HG02642 (cell line): Measurements from ENCODE around the gene DAND5.

Experiments
- ATAC-seq: cut with Tn5 transposase; IDR thresholded peaks from one replicate; pipeline ENCODE4 v1.9.1; 2021; ENCODE audit warnings: mild to moderate bottlenecking; ENCODE audit not compliant: unreplicated experiment, poor library complexity

The DAND5 gene

DNA sequence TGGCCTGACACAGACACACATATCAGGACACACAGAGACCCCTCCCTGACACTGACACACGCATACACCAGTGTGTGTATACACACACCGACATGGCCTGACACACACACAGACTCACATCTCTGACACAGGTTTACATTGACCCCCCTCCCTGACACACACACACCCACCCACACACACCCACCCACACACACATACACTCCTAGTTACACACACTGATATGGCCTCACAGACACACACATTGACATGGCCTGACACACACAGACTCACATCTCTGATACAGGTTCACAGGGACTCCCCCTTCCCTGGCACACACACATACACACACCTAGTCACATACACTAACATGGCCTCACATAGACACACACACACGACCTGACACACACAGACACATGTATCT lies 21.5 kb downstream of the DAND5 start:
- no peak for ATAC-seq

DNA sequence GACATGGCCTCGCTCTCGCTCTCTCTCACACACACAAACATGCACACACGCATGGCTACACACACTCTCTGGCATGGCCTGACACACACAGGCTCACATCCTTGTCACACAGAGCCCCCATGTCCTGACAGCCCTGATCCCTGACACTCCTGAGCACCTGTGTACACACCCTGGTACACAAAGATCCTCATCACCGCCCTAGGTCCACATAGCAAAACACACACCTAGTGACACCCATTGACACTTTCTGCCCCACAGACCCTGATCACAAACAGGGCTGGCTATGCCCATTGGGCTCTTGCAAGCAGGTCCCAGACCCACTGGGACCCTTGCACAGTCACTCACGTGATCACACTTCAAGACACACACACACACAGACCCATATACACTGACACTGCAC lies 21.9 kb downstream of the DAND5 start:
- no peak for ATAC-seq

DNA sequence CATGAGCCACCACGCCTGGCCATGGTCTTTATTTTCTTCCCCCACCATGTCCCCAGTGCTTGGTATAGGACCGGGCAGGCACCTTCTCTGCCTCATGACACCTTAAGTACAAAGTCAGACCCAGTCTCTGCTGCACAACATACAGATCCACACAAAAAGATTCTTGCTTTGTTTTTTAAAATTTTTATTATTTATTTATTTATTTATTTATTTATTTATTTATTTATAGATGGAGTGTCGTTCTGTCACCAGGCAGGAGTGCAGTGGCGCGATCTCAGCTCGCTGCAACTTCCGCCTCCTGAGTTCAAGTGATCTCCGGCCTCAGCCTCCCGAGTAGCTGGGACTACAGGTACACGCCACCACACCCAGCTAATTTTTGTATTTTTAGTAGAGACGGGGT lies 23.4 kb downstream of the DAND5 start:
- ATAC-seq: no peak

DNA sequence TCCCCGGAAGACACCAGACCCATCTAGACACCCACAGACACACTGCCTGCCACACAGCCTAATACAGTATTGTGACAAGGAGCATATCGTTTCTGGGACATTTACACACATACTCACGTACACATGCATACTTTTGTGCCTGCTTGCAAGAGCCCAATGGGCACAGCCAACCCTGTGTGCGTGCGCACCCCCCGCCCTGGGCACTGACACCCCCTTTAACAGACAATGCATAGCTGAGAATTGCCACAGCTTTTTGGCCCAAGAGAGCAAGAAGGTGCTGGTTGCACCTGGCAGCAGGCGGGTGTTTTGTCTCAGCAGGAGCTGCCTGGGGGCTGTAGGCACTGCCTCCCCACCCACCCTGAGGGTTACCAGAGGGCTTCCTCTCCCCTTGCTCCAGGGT lies 24.2 kb downstream of the DAND5 start:
- no peak for ATAC-seq

DNA sequence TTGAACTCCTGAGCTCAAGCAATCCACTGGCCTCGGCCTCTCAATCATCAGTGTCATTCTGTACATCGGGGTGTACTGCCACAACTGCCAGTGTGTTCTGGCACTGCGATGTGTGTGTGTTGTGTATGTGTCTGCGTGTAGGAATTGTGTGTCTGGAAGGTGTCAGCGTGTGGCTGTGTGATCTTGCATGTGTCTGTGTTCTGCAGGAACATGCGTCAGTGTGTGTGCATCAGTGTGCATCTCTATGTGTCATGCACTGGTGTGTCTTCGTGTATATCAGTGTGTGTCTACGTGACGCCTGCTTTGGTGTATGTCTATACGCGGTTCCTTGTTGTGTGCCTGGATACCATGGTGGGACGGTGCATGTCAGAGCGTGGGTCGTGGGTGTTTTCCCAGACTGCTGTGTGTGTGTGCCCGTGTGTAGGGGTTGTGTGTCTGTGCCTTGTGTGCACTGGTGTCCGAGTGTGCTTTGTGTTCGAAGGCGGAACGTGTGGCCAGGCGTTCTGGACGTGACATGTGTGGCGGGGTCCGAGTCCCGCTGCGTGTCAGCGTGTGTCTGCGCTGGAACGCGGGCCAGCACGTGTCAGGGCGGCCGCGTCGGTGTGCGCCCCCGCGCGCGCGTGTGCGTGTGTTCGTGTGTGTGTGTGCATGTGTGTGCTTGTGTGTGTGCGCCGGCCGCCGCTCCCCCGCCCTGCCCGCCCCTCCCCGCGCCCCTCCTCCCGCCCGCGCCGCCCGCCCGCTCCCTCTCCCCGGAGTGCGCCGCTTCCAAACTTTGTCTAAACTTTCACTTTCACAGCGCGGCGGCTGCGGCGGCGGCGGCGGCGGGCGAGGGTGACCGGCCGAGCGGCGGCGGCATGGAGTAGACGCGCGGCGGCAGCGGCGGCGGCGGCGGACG lies 25.6 kb downstream of the DAND5 start, which contains the start of gene NFIX:
NFIX (plus strand) TSS at position 775 of the 895 bp plus-strand sequence. CDS start 363 bp downstream, outside the sequence.
- ATAC-seq: no peak

DNA sequence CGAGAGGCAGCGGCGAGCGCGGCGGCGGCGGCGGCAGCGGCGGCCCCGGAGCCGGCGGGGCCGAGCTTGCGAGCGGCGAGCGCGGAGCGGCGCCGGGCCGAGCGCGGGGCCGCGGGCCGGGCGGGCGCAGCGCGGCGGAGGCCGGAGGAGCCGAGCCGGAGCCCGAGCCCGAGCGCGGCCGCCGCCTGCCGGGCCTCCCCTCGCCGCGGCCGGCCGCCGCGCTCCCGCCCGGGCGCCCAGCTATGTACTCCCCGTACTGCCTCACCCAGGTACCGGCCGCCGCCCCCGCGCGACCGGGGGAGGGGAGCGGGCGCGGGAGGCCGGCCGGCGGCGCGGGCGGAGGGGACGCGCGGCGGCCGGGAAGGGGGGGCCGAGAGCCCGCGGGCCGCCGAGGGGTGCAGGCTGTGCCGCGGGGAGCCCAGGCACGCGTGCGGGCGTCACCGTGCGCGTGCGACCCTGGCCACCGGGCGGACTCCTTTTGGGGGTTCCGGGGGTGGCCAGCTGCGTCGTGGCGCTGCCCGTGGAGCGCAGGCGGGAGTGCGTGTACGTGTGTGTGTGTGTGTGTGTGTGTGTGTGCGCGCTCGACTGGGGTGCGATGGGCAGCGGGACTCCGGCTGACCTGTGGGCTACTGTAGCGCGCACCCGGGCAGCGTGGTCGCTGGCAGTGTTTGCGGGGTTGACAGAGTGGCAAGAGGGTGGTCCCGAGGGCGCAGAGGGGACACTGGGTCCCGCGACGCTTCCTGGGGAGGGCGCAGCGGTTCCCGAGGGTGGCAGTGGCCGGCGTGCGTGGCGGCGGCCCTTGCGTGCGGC lies 26.4 kb downstream of the DAND5 start:
- no peak for ATAC-seq

DNA sequence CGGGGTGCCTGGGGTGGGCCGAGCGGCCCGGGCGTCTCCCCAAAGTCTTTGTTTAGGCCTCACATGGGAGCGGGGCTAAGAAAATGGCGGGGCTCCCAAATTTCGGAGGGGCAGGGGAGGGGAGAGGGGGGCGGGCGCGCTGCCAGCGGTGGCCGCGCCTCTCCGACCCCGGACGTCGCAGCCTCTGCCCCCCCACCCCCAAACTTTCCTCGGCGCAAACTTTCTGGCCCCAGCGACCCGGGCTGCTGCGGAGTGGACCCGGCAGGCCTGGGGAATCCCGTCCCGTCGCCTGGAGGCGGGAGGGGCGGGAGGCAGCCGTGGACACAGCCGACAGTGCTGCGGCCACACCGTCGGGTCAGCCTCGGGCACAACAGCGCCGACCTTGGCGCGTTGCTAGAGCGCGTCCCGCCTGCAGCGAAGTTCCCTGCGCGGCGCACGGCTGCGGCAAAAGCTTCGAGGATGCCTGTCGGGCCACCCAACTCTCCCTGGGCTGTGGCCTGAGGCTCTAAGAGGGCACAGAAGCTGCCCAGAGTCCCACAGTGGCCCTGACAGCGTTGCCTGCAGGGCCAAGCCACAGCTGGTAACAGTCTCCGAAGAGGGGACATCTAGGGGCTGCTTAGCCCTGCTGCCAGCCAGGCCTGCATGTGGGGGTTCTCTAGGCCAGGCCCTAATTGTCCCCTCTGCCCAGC lies 27.2 kb downstream of the DAND5 start:
- no peak for ATAC-seq

DNA sequence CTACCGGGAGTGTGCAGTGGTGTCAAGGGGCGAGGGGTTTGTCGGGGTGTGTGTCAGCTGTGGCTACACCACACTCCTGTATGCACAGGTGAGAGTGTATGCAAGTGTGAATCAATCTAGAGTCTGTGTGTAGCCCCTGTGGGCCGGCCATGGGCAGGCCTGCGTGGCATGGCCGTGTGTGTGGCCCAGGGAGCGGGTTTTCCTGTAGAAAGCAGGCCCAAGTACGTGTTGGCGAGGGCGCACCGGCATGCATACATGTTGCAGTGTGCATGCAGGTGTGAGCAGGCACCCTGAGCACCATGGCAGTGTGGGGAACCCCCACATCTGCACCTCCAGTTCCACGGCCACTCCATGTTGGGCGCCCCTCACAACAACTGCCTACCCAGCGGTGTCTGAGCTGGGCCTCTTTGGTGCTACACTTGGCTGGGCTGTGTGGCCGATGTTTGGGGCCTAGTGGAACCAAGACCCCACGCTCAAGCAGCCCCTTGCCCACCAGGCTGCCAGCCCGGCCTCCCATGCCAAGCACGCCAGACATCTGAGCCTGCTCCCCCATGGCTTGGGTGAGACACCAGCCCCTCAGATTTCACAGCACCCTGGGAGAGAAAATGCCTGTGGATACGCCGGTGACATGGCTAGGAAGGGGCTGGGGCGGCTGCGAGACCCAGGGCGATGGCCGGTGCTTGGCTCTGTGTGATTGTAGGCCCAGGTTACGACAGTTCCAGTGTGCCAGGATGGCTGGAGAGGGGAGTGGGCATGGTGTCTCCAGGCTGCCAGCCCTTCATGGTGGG lies 28.0 kb downstream of the DAND5 start:
- no peak for ATAC-seq

DNA sequence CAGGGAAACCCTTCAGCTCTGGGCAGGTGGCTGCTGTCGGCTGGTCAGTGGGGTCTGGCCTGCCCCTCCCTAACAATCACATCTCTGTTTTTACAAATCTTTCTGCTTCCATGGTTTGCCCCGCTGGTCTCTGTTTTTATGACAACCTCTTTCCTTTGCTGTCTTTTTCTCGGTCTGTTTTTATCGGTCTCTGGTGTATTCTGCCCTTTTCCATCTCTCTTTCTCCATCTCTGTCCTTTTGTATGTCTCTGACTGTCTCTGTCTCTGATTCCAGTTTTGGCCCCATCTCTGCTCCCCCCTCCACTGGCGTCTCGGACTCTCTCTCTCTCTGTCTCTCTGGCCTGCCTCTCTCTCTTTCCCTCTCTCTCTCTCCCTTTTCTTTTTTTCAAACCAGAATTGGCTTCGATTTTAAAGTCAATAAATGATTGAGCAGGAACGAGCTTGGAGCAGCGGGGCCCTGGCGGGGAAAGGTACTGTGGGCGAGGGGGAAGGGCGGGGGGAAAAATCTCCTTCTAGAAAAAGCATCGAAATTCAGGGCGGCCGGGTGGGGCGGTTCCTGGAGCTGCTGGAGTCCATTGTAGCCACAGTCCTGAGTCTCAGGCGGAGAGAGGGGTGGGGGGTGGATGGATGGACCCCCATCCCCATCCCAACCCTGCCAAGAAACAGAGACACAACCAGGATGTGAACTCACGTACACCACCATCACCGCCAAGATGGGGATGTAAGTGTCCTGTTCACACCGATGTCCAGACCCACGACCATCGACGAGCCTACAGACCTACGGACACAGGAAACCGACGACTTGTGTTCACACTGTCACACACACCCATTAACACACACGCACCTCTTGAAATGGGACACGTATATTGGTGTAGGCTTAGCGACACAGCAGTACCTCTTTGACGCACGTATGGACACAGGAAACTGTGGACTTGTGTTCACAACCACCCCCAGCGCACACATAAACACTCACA lies 28.9 kb downstream of the DAND5 start:
- no peak for ATAC-seq

DNA sequence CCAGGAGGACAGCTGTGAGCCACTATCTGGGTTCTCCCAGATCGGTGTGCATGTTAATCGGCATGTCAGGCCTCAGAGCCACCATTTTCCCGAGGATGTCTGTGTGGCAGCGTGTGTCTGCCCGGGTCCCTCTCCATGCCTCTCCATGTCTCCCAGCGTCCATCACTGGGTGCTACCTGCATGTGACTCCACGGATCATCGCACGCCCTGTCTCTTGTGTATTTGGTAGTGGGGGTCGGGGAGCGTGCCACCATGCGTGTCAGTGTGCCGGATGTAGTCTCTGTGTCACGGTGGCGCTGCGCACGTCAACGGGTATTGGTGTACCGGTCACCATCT lies 31.8 kb downstream of the DAND5 start:
- no peak for ATAC-seq

DNA sequence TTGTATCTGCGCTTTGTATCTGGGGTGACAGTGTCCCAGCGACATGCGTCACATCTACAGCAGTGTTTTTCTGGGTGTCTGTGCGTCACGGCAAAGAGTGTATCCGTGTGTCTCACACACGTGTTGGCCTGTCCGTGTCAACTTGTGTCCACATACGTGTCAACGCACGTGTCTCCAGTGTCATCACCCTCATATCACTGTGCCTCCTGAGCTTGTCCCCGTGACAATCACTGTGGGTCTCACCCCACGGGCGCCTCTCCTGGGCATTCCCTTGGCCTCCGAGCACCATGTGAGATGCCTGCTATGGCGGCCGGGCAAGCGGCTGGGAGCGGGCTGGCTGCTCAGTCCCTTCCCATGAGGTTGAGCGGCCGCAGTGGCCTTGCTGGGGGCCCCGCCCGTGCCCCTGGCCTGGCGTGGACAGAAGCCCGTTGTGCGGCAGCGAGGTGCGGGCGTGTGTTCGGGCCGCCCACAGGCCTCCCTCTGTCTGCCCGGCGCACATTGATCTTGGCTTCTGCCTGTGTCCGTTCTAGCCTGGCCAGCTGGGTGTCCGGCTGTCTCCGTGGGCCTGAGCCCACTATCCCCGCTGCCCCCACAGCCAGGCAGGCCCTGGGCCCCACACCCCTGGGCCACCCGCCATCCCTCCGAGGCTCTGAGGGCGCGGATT lies 32.3 kb downstream of the DAND5 start:
- no peak for ATAC-seq

DNA sequence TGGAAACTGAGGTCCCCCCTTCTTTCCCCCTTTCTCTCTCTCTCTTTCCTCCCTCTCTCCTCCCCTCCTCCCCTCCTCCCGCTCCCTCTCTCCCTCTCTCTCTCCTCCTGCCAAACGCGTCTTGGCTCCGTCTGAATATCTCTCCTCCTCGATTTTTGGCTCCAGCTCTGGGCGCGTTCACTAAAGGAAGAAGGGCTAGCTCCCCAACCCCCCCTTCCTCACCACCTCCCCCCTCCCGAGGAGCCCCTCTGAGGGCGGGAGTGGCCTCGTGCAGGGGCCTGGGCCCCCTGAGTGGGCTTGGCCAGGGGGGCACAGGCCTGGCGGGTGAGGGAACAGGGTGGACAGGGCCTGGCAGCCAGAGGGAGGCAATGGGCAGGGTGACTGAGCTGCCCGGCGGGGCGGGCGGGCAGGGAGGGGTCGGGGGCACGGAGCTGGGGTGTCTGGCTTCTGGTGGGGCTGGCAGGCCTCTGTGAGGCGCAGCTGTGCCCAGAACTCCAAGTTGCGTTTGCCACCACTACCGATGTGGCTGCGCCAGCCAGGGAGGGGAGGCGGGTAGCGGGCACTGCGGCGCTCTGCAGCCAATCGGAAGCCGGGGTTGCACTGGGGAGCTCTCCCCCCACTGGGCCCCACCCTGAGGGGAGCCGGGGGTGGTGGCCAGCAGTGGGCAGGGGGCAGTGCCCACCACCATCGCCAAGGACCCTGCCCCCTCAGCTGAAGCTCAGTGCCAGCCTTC lies 33.0 kb downstream of the DAND5 start:
- no peak for ATAC-seq

DNA sequence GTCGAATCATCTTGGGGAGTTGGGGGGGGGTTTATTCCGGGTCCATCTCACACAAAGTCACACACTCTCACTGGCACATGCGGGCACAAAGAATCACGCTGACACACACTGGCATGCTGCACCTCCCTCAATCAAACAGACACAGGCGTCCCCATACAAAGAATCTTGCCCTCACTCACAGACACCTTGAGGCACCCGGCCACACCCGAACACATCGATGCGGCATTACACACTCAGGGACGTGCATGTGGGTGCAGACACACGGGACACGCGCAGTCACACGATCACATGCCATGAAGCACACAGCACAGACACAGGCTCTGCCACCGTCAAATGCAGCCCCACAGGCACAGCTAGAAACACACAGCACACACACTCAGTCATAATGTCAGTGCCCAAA lies 33.7 kb downstream of the DAND5 start:
- ATAC-seq: no peak

DNA sequence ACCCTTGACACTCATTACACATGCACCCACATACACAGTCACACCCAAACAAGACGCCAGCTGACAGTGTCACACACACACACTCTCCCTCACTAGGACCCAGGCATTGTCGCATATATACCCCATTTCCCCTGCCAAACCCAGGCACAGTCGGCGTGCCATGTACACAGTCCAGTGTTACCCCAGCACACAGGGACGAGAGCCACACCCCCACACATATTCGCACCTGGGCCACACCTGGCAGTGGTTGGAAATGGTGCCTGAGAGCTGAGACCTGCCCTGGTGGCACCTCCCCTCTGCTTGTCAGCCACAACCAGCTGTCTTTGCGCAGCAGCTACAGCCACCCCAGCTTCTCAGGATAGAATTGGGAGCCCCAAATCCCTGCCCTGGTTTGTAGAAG lies 34.9 kb downstream of the DAND5 start:
- ATAC-seq: no peak

DNA sequence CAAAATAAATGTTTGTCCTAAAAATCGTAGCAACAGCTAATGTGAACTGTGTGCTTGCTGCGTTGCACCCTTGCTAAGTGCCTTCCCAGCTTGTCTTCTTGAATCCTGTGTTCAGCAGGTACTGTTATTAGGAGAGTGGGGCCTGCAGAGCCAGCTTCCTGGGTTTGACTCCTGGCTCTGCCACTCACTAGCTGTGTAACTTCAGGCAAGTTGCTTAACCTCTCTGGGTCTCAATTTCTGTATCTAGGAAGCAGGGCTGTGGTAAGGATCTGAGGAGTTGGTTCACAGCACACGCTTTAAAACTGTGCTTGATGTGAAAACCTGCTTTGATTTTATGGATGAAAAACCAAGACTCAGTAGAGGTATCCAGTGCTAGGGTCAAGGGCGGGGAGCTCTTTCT lies 35.9 kb downstream of the DAND5 start:
- no peak for ATAC-seq

DNA sequence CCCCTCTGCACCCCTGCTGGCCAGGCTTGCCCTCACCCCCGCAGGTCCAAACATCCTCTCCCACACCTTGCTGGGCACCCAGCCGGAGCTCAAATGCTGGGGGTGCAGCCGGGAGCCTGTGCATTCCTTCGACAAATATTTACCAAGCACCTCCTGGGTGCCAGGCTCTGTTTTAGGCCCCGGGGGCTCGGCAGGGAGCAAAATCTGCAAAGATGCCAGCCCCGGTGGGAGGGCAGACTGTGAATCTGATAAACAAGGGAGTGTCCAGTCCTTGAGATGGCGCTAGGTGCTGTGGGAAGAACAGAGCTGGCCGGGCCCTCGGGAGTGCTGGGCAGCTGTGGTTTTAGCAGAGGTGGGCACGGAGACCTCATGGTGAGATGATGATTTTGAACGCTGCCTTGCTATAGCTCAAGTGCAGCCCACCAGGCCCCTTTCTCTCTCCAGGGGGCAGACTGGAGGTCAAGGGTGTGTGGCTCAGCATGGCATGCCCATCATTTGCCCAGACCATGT lies 36.5 kb downstream of the DAND5 start:
- no peak for ATAC-seq

DNA sequence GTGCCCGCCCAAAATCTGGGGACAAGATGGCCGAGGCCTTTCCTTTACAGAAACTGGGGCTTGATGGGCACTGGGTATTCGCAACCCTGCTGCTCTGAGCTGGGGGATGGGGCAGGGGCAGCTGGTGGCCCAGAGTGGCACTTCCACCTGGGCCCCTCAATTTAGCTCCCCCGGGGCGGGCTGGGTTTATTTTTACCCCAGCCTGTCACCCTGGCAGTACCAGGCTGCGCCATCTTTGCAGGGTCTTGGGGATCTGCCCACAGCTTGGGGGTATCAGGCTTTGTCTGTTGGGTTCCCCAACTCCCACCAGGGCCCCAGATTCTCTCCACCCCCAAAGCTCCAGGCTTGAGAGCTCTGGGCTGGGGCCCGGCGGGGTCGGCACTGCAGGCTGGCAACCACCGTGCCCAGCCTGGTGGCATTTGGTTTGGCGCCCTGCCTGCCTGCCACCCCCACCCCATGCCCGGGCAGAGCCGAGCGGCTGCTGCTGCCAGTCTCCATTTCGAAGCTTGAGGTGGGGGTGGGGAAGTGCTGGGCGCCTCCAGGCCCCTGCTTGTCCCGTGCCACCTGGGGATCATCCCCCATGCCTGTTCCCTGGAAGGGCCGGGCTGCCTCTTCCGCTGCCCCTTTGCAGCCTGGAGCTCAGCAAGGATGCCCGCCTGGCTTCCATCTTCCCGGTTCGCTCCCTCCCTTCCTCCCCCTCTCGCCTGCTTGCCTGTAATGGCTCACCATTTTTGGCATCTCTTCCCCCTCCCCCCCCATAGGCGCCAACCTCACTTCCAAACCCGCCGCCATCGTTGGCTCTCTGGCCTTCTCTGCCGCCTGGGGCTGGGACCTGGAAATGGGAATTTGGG lies 37.3 kb downstream of the DAND5 start:
- no peak for ATAC-seq
